ENCODE measurements around the gene B3GNT9.

Gene B3GNT9

GRCh38 chr16:67163164-67163998 is 12.6 kb upstream of the B3GNT9 start:
- no peak overlapping the region for H3K27ac ChIP-seq

DNA sequence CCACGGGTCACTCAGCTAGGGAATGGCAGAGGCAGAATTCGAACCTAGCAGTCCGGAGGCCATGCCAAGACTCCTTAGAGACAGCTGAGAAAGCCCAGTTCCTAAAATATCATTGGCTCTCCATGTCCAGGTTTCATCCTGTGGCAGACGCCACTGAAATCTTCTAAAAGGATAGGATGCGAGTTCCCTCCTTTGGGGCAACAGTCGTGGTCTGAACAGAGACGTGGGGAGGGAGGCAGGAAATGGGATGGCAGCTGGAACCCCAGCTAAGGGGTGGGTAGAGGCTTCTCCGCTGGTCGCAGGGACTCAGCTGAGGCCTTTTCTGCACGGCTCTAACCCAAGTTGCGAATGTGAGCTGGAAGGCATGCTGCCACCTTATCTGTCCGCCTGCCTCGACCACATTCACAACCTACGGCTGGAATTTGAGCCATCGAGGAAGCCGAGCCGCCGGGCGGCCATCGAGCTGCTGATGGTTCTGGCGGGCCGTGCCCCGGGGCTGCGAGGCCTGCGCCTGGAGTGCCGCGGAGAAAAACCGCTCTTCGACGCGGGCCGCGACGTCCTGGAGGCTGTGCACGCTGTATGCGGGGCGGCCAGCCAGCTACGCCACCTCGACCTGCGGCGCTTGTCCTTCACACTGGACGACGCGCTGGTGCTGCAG is 11.8 kb upstream of the B3GNT9 start:
- H3K27ac ChIP-seq, result no peak overlapping the region
- TF ChIP-seq CTCF (IDR thresholded peaks at IDR 0.05) (no peak), ZFX (IDR thresholded peaks at IDR 0.05; ENCODE audit: borderline replicate concordance) (no peak)

More at GRCh38 chr16:67163164-67163998, 12.6 kb upstream of the B3GNT9 start:
- TF ChIP-seq ZFX (IDR thresholded peaks at IDR 0.05; ENCODE audit: borderline replicate concordance) (no peak), CTCF (IDR thresholded peaks at IDR 0.05) (no peak)

DNA sequence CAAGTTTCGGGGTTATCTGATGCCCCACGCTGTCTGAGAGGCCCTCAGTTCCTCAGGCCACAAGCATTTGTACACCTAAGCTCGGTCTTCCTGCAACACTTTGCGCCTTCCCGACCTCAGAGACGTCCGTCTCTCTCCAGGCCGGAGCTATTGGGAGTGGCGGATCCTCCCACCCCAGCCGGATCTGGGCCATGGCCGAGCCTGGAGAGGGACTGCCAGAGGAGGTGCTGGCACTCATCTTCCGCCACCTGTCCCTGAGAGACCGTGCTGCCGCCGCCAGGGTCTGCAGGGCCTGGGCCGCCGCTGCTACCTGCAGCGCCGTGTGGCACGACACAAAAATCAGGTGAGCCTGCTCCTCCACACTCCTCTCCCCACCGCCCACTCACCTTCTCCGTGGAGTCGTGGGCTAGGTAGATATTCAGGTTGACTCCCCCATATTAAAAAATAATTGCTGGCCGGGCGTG is 10.8 kb upstream of the B3GNT9 start:
- no peak for TF ChIP-seq CTCF (IDR thresholded peaks at IDR 0.05)
- no peak for TF ChIP-seq ZFX (IDR thresholded peaks at IDR 0.05; ENCODE audit: borderline replicate concordance)
- H3K27ac ChIP-seq, result peak overlapping the region; percentile 91

DNA sequence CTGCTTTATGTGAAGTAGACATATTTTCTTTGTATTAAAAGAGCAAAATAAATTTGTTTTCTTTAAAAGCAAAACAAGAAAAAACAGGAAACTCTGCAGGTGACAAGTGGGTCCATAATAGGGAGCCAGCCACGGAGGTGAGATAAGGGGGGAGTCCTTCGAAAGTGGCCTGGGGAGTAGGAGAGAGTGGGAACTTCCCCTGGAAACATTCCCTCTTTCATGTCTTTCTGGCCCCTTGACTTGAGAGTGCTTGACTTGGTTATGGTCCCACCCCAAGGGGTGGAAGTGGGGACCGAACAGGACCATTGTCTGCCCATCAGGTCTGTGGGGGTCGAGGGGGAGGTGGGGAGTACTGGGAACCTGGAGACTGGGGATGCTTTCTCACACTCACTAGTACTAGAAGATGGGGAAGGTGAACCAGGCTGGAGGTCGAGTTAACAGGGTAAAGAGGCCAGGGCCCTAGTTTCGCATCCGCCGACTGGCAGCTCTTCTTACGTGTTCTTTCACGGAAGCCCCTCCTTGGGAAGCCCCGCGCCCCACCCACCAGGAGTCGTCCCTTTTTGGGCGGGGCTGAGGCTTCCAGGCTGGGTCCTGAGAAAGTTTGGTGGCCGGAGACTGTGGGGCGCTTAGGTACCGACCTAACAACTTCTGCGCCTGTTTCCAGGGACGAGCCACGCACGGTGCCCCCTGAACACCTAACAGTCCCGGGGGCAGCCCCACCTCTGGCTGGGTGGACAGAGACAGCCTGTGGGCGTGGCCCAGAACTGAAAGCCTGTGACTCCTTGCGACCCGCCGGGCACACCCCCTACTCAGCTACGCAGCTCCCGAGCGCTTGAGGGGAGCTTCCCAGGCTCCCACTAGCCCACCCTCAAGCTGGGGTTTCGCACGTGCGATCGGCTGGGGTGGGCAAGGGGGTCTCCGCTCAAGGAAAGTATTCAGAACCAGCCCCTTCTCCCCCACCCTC is 8.1 kb upstream of the B3GNT9 start:
- no peak for TF ChIP-seq ZFX (IDR thresholded peaks at IDR 0.05; ENCODE audit: borderline replicate concordance)
- peak overlapping the region; percentile 91 for H3K27ac ChIP-seq

GRCh38 chr16:67157892-67158635 is 7.3 kb upstream of the B3GNT9 start:
- H3K27ac ChIP-seq, result peak overlapping the region; percentile 29
- TF ChIP-seq ZFX (IDR thresholded peaks at IDR 0.05; ENCODE audit: borderline replicate concordance) (no peak), CTCF (IDR thresholded peaks at IDR 0.05) (no peak)

DNA sequence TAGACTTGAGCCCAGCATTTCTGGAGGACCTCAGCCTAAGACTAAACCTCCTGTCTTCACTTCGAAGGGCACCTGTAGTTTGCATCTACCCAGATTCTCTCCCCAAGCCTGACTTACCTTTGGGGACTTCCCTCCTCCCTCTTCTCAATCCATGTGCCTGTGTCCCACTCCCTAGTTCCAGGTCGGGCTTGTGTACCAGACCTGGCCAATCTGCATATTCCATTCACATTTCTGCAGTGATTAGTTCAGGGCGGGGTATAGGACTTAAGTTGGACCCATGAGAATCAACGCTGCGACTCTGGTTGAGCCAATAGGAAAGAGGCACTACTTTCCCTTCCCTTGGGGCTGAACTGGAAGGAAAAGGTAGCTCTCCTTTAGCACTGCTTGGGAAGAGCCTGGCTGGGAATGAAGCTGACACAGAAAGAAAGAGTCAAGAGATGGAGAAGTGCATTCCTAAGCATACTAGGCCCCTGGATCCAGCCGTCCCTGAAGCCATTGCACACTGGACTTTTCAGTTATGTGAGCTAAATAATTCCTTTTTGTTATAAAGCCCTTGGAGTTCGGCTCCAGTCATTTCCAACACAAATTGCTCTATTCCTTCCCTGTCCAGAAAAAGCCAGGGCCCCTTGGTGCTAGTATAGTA is 6.4 kb upstream of the B3GNT9 start:
- TF ChIP-seq CTCF (IDR thresholded peaks at IDR 0.05) (no peak), ZFX (IDR thresholded peaks at IDR 0.05; ENCODE audit: borderline replicate concordance) (no peak)
- H3K27ac ChIP-seq, result peak overlapping the region; percentile 29; the same call in 1 of the 2 replicates

Data from 22Rv1 (cell line).